HEK293 (cell line): ENCODE data around the gene HERC5.

Experiments used
- CTCF ChIA-PET: fragments of 350-600 bp; formaldehyde crosslinking; extraction: SDS; loops from one replicate; lab custom pipeline; 2021; ENCODE audit warnings: antibody characterized with exemption; lab: Yijun Ruan, JAX
- POLR2A ChIA-PET: fragments of 300-600 bp; formaldehyde crosslinking; extraction: SDS; loops from one replicate; lab custom pipeline; 2020; ENCODE audit warnings: antibody characterized with exemption, inconsistent platforms; lab: Yijun Ruan, JAX
- H3K27ac ChIP-seq: fragments of 200-500 bp; sonication (Bioruptor generic); 2 replicates; pipeline ENCODE4 v1.5.1; 2014; ENCODE audit warnings: low read depth, low read length, control low read depth, inconsistent platforms; ENCODE audit errors: extremely low read depth
- H3K36me3 ChIP-seq, 2 experiments: fragments of 200-500 bp in 1 of 2; sonication (Bioruptor generic) in 1 of 2; 1 replicate in 1 of 2; 2 replicates in 1 of 2; pipeline ENCODE4 v1.5.1; 2014 to 2017; ENCODE audit warnings: inconsistent platforms in 2 of 2, low read length in 2 of 2; ENCODE audit not compliant: control insufficient read depth in 2 of 2, insufficient read depth in 1 of 2
- H3K4me1 ChIP-seq: fragments of 200-500 bp; sonication (Bioruptor generic); 2 replicates; pipeline ENCODE4 v1.5.1; 2014; ENCODE audit warnings: mild to moderate bottlenecking, low read length, inconsistent platforms; ENCODE audit not compliant: control insufficient read depth, insufficient read depth
- H3K4me3 ChIP-seq: 2 replicates; pipeline ENCODE4 v1.5.1; 2011; ENCODE audit warnings: low read depth, mild to moderate bottlenecking, control low read depth, low read length, moderate library complexity
- H3K9me3 ChIP-seq: fragments of 200-500 bp; sonication (Bioruptor generic); 2 replicates; pipeline ENCODE4 v1.5.1; 2014; ENCODE audit warnings: low read depth, low read length, inconsistent platforms; ENCODE audit not compliant: control insufficient read depth, insufficient read depth
- ELK4 ChIP-seq: IDR thresholded peaks from 2 replicates; pipeline ENCODE4 v1.6.1; 2011; ENCODE audit warnings: mild to moderate bottlenecking, low read depth, low read length, borderline replicate concordance
- INSM2 ChIP-seq: fragments of 450-650 bp; formaldehyde crosslinking; IDR thresholded peaks from 2 replicates; pipeline ENCODE4 v1.5.1; 2016; ENCODE audit warnings: missing biosample characterization, missing genetic modification characterization
- KLF10 ChIP-seq: fragments of 450-650 bp; IDR thresholded peaks from 2 replicates; pipeline ENCODE4 v1.5.1; 2018; ENCODE audit warnings: missing biosample characterization, mild to moderate bottlenecking, missing genetic modification characterization
- REPIN1 ChIP-seq: fragments of 450-650 bp; formaldehyde crosslinking; IDR thresholded peaks from 2 replicates; pipeline ENCODE4 v1.5.1; 2017; ENCODE audit warnings: missing biosample characterization, missing genetic modification characterization, low read depth
- SCRT1 ChIP-seq: fragments of 450-650 bp; formaldehyde crosslinking; IDR thresholded peaks from 2 replicates; pipeline ENCODE4 v1.5.1; 2016; ENCODE audit warnings: missing biosample characterization, missing genetic modification characterization, borderline replicate concordance
- ZBTB26 ChIP-seq: fragments of 450-650 bp; formaldehyde crosslinking; optimal IDR thresholded peaks from 2 replicates; pipeline ENCODE3; 2016; ENCODE audit warnings: missing biosample characterization, mild to moderate bottlenecking, missing genetic modification characterization
- ZBTB44 ChIP-seq: fragments of 450-650 bp; IDR thresholded peaks from 2 replicates; pipeline ENCODE4 v1.5.1; 2018; ENCODE audit warnings: missing biosample characterization, mild to moderate bottlenecking, missing genetic modification characterization
- ZNF174 ChIP-seq: fragments of 450-650 bp; formaldehyde crosslinking; IDR thresholded peaks from 2 replicates; pipeline ENCODE4 v1.5.0; 2017; ENCODE audit warnings: missing biosample characterization, mild to moderate bottlenecking, missing genetic modification characterization
- ZNF19 ChIP-seq: fragments of 450-650 bp; formaldehyde crosslinking; IDR thresholded peaks from 2 replicates; pipeline ENCODE4; 2016; ENCODE audit warnings: missing biosample characterization, missing genetic modification characterization, low read depth
- ZNF2 ChIP-seq: fragments of 450-650 bp; formaldehyde crosslinking; IDR thresholded peaks from 2 replicates; pipeline ENCODE4 v1.5.1; 2016; ENCODE audit warnings: missing biosample characterization, missing genetic modification characterization
- ZNF26 ChIP-seq: fragments of 450-650 bp; formaldehyde crosslinking; IDR thresholded peaks from 2 replicates; pipeline ENCODE4 v1.5.1; 2016; ENCODE audit warnings: missing biosample characterization, missing genetic modification characterization
- ZNF266 ChIP-seq: fragments of 450-650 bp; formaldehyde crosslinking; IDR thresholded peaks from 2 replicates; pipeline ENCODE4 v1.5.1; 2016; ENCODE audit warnings: missing biosample characterization, missing genetic modification characterization, low read depth
- ZNF350 ChIP-seq: fragments of 450-650 bp; formaldehyde crosslinking; IDR thresholded peaks from 2 replicates; pipeline ENCODE4 v1.5.0; 2017; ENCODE audit warnings: missing biosample characterization, mild to moderate bottlenecking, missing genetic modification characterization
- ZNF426 ChIP-seq: fragments of 450-650 bp; formaldehyde crosslinking; IDR thresholded peaks from 2 replicates; pipeline ENCODE4 v1.5.1; 2017; ENCODE audit warnings: missing biosample characterization, missing genetic modification characterization, mild to moderate bottlenecking, inconsistent platforms, moderate library complexity
- ZNF473 ChIP-seq: fragments of 450-650 bp; formaldehyde crosslinking; IDR thresholded peaks from 2 replicates; pipeline ENCODE4 v1.5.1; 2017; ENCODE audit warnings: missing biosample characterization, missing genetic modification characterization
- ZNF510 ChIP-seq: fragments of 450-650 bp; formaldehyde crosslinking; IDR thresholded peaks from 2 replicates; pipeline ENCODE4 v1.5.1; 2018; ENCODE audit warnings: mild to moderate bottlenecking, missing genetic modification characterization, missing biosample characterization; ENCODE audit not compliant: insufficient replicate concordance
- ZNF514 ChIP-seq: fragments of 450-650 bp; formaldehyde crosslinking; IDR thresholded peaks from 2 replicates; pipeline ENCODE4 v1.5.1; 2016; ENCODE audit warnings: missing biosample characterization, missing genetic modification characterization
- ZNF544 ChIP-seq: fragments of 450-650 bp; formaldehyde crosslinking; IDR thresholded peaks from 2 replicates; pipeline ENCODE4 v1.5.0; 2017; ENCODE audit warnings: missing biosample characterization, missing genetic modification characterization
- ZNF555 ChIP-seq: fragments of 450-650 bp; formaldehyde crosslinking; conservative IDR thresholded peaks from 2 replicates; pipeline ENCODE4 v1.5.1; 2017; ENCODE audit warnings: missing biosample characterization, mild to moderate bottlenecking, missing genetic modification characterization, inconsistent platforms
- ZNF580 ChIP-seq: fragments of 450-650 bp; formaldehyde crosslinking; IDR thresholded peaks from 2 replicates; pipeline ENCODE4 v1.5.1; 2016; ENCODE audit warnings: missing biosample characterization, missing genetic modification characterization

The HERC5 gene

GRCh38 chr4:88441696-88442095, 15.2 kb upstream of the HERC5 start:
- CTCF ChIA-PET = no interaction called here
- no peaks in the 10 kb centered on the region for H3K4me1 ChIP-seq
- TF ChIP-seq KLF10 (tag by site-specific recombination) = no peak
- TF ChIP-seq REPIN1 (tag by site-specific recombination) = no peak
- no peak for TF ChIP-seq INSM2 (tag by site-specific recombination)
- no peak for TF ChIP-seq ZNF580 (tag by site-specific recombination)
- TF ChIP-seq ZNF174 (tag by site-specific recombination) = no peak
- TF ChIP-seq ZNF266 (tag by site-specific recombination) = no peak
- no peak for TF ChIP-seq ZNF544
- no peak for TF ChIP-seq ZNF2
- TF ChIP-seq ZNF26 = no peak
- TF ChIP-seq ZNF514 (tag by site-specific recombination) = no peak
- TF ChIP-seq, all 188 proteins: peak for 0
- H3K27ac ChIP-seq = no peak overlapping the region
- POLR2A ChIA-PET = no interaction called here
- no peaks in the 10 kb centered on the region for H3K9me3 ChIP-seq
- H3K36me3 ChIP-seq = peaks cover 0 to 30% of the 10 kb centered on the region in 2 experiments; a peak in 2 of 3 replicates
- no peak overlapping the region for H3K4me3 ChIP-seq

GRCh38 chr4:88442689-88443191, 14.2 kb upstream of the HERC5 start:
- Histone ChIP-seq H3K4me1 (no peaks in the 10 kb centered on the region), H3K4me3 (no peak overlapping the region), H3K36me3 (peaks cover 0 to 30% of the 10 kb centered on the region in 2 experiments; a peak in 1 of 3 replicates), H3K9me3 (no peaks in the 10 kb centered on the region), H3K27ac (no peak overlapping the region)
- no peak for TF ChIP-seq ZBTB44 (tag by site-specific recombination)
- TF ChIP-seq ZNF350 (tag by site-specific recombination) = no peak
- TF ChIP-seq SCRT1 (tag by site-specific recombination) = no peak
- TF ChIP-seq ZNF510 (tag by site-specific recombination) = no peak
- no peak for TF ChIP-seq ZNF426 (tag by site-specific recombination)
- no peak for TF ChIP-seq ZBTB26
- no peak for TF ChIP-seq INSM2 (tag by site-specific recombination)
- TF ChIP-seq ZNF555 (tag by site-specific recombination) = no peak
- no peak for TF ChIP-seq ZNF473
- no peak for TF ChIP-seq ELK4
- no peak for TF ChIP-seq ZNF19 (tag by site-specific recombination)
- ChIA-PET POLR2A (no interaction called here), CTCF (no interaction called here)
